Stimulated activated CD4-positive, alpha-beta T cell treated with anti-CD3 and anti-CD28 coated beads, Interleukin-1b, Interleukin-23, amount 100 ng/mL, for 48 hours (primary cell): Measurements from ENCODE around the gene RDX.
A peak's percentile ranks its signal among the peaks of the same experiment; 100 is the strongest.
"Not testable (repeated sequence)": the region's sequence is repeated elsewhere in the genome, so short reads cannot be mapped to it uniquely, and the experiment has no call there.

ENCODE experiments used
- DNase-seq: peaks from one replicate; pipeline ENCODE4 v3.0.0-alpha.2; 2020

The RDX gene

GRCh38 chr11:110196884-110197420 is 99.5 kb downstream of the RDX start:
- DNase-seq, result no peak

GRCh38 chr11:110196241-110196754 is 100.1 kb downstream of the RDX start:
- no peak for DNase-seq

- not testable (repeated sequence) for DNase-seq
These were observed 102.1 kb downstream of the RDX start for GRCh38 chr11:110194211-110194766.

GRCh38 chr11:110192604-110193282 is 103.7 kb downstream of the RDX start:
- DNase-seq, result not testable (repeated sequence)

GRCh38 chr11:110190885-110191284 is 105.5 kb downstream of the RDX start:
- no peak for DNase-seq

DNA sequence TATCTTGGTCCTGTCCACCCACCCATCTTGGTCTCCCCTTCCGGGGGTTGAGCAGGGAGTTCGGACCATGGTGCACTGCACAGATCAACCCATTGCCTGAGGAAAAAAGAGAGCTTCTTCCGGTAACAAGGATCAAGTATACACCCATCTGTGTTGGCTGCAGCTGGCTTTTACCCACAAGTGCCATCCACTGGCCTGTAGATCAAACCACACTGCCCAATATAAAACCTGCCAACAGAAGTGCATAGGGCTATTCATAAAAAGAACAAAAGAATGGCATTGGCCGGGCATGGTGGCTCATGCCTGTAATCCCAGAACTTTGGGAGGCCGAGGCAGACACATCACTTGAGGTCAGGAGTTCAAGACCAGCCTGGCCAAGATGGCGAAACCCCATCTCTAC is 108.7 kb downstream of the RDX start:
- DNase-seq, result no peak

DNA sequence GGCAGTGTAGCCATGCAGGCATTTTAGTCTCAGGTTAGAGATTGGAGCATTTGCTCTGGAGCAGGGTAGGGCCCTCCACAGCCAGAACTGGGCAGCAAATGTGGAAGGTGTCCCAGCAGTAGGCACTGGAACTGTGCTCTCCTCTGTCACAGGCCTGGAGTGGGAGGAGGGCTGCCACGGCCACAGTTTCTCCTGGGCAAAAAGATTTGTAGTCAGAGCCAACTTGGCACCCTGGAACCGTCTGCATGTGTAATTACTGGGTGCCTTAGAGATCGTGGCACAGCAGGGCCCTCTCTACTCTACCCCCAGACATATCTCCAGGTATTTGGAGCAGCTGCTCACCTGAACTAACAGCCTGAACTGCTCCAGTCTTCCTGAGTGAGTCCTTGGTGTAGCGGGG is 109.5 kb downstream of the RDX start:
- no peak for DNase-seq

GRCh38 chr11:110186456-110186855 is 110.0 kb downstream of the RDX start:
- DNase-seq, result no peak

DNA sequence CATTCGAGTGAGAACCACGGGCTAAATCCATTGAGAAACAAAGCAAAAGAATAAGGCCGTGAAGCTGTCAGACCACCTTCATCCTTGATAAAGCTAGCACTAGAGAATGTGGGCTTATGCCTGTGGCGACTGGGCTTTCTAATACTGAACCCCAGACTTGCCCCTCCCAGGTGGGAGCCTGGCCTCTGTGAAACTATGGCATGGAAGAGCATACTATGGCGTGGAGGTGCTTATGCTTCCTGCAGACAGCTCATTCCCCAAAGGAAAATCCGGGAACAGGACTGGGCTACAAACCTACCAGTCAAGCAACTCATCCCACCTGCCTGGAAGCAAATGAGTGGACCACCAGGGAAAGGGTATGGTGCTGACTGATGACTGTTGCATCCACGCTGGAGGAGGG is 110.8 kb downstream of the RDX start:
- no peak for DNase-seq

DNA sequence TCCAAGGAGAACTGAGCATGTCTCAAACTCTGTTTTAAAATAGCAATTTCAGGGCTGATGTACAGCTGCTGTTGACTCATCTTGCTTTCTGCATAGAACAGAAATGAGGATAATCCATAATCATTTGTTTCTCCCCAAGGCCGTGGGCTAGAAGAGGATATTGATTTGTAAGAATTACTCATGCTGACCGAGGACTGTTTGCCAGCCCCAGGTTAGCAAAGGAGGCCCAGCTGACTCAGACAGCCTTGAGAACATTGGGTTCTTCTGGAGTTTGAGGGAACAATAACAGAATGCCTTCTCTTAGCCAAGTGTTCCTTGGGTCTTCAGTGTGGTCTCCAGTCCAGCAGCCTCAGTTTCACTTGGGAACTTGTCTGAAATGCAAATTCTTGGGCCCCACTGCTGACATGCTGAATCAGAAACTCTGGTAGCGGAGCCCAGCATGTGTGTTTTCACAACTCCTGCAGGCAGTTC is 111.3 kb downstream of the RDX start:
- DNase-seq, result no peak

GRCh38 chr11:110184456-110184855 is 112.0 kb downstream of the RDX start:
- DNase-seq, result no peak

GRCh38 chr11:110182886-110183285 is 113.5 kb downstream of the RDX start:
- no peak for DNase-seq

- DNase-seq, result no peak
These were observed 117.3 kb downstream of the RDX start for GRCh38 chr11:110179064-110179463.

GRCh38 chr11:110177086-110177456 is 119.3 kb downstream of the RDX start:
- no peak for DNase-seq

DNA sequence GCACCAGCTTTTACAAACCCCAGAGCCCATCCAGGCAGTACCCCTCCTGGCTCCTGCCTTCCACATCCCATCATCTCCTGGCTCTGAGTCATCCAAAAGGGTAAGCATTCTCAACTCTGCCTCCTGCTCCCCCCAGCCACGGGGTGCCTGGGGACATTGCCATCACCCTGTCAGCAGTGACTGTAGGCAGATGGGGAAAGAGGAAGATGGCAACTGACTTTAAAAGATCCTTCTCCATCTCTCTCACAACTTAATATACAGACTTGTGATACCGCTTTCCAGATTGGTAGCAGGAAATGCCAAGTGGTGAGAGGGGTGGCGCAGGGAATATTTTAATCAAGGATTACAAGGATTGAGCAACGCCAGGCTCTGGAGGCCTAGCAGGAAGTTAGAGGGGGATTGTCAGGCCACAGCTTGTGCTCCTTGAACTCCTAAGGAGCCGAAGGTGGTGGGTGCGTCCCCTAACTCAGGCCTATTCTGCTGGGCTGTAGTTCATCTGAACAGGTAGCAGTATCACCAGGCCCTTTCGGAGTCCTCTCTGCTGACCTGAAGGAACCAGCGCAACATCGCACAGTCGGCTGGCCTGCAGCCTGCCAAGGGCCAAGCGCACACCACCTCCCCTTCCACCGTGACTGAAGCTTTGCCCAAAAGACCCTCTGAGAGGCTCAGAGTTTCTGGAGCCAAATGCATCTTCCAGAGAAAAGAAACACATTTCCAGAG is 119.9 kb downstream of the RDX start:
- DNase-seq, result no peak

- no peak for DNase-seq
These were observed 121.6 kb downstream of the RDX start for GRCh38 chr11:110174645-110175310.

- DNase-seq, result peak; percentile 57
These were observed 122.4 kb downstream of the RDX start for GRCh38 chr11:110173811-110174644.

GRCh38 chr11:110172468-110173065 is 123.8 kb downstream of the RDX start:
- peak; percentile 15 for DNase-seq

GRCh38 chr11:110169738-110170137 is 126.7 kb downstream of the RDX start:
- DNase-seq, result no peak

GRCh38 chr11:110168033-110168803 is 128.2 kb downstream of the RDX start:
- DNase-seq, result no peak
